ENCODE results near the gene SLC12A5. TPM values are rescaled to one million over a fixed set of nuclear protein-coding genes. Genes with fewer than 3 reads are reported as not detected.

Gene SLC12A5
- total RNA-seq, 4 donors from 2014 or later = 5.2 TPM; not detected in 3

DNA sequence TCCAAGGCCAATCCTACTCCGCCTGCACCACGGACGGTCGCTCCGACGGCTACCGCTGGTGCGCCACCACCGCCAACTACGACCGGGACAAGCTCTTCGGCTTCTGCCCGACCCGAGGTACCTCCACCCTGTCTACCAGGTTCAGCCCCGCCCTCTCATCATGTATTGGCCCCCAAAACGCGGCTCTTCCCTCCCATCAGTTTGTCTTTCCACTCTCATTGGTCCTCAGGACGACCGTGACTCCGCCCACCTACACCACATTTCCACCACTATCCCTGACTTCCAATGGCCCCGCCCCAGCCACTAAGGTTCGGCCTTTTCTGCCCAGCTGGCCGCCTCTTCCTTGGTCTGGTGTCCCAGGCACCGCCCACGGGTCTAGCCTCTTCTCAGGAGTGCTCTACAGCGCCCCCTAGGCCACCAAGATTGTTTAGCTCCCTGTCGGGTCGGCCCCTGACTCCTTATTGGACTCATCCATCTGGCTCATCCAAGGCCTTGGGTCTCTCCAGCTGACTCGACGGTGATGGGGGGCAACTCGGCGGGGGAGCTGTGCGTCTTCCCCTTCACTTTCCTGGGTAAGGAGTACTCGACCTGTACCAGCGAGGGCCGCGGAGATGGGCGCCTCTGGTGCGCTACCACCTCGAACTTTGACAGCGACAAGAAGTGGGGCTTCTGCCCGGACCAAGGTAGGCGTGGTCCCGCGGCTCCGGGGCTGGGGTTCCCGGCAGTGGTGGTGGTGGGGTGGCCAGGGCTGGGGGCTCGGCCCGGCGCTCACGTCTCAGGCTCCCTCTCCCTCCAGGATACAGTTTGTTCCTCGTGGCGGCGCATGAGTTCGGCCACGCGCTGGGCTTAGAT lies 17.2 kb upstream of the SLC12A5 start:
- Histone ChIP-seq H3K27me3 (peaks cover 0 to 99% of the 10 kb centered on the region in 2 donors), H3K36me3 (no peaks in the 10 kb centered on the region), H3K27ac (no peak overlapping the region), H3K4me1 (peaks cover 0 to 30% (median 8%) of the 10 kb centered on the region in 4 donors), H3K4me3 (no peak overlapping the region), H3K9me3 (no peaks in the 10 kb centered on the region)
- WGBS, 2 donors = 20 to 21% methylated on average over 42 to 52 of the region's 57 CpGs
- TF ChIP-seq POLR2A (IDR thresholded peaks at IDR 0.05) (no peak), EP300 (IDR thresholded peaks at IDR 0.05) (no peak)
- TF ChIP-seq, protein P1, sequence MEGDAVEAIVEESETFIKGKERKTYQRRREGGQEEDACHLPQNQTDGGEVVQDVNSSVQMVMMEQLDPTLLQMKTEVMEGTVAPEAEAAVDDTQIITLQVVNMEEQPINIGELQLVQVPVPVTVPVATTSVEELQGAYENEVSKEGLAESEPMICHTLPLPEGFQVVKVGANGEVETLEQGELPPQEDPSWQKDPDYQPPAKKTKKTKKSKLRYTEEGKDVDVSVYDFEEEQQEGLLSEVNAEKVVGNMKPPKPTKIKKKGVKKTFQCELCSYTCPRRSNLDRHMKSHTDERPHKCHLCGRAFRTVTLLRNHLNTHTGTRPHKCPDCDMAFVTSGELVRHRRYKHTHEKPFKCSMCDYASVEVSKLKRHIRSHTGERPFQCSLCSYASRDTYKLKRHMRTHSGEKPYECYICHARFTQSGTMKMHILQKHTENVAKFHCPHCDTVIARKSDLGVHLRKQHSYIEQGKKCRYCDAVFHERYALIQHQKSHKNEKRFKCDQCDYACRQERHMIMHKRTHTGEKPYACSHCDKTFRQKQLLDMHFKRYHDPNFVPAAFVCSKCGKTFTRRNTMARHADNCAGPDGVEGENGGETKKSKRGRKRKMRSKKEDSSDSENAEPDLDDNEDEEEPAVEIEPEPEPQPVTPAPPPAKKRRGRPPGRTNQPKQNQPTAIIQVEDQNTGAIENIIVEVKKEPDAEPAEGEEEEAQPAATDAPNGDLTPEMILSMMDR (IDR thresholded peaks at IDR 0.05) = no peak
- DNase-seq (ENCODE audit: low spot score in 2 of 2) = no peak

- peaks cover 0 to 30% (median 8%) of the 10 kb centered on the region in 4 donors for H3K4me1 ChIP-seq
- no peak for TF ChIP-seq POLR2A (IDR thresholded peaks at IDR 0.05)
- no peak for TF ChIP-seq EP300 (IDR thresholded peaks at IDR 0.05)
- TF ChIP-seq, protein P1 (IDR thresholded peaks at IDR 0.05) = no peak
- peaks cover 0 to 99% of the 10 kb centered on the region in 2 donors for H3K27me3 ChIP-seq
- H3K4me3 ChIP-seq = no peak overlapping the region
- H3K36me3 ChIP-seq = no peaks in the 10 kb centered on the region
- no peaks in the 10 kb centered on the region for H3K9me3 ChIP-seq
- H3K27ac ChIP-seq = no peak overlapping the region
- DNase-seq (ENCODE audit: low spot score in 2 of 2) = no peak
- 62 to 68% methylated on average over 10 of the region's 10 CpGs for WGBS, 2 donors
Observed at GRCh38 chr20:46012921-46013320, 16.1 kb upstream of the SLC12A5 start.

DNA sequence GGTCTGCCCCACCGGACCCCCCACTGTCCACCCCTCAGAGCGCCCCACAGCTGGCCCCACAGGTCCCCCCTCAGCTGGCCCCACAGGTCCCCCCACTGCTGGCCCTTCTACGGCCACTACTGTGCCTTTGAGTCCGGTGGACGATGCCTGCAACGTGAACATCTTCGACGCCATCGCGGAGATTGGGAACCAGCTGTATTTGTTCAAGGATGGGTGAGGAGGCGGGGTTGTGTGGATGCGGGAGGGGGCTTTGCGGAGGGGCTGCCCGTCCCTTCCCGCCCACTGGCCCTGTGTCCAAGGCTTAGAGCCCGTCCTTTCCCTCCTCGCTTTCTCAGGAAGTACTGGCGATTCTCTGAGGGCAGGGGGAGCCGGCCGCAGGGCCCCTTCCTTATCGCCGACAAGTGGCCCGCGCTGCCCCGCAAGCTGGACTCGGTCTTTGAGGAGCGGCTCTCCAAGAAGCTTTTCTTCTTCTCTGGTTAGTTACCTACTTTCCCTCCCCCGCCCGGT lies 15.6 kb upstream of the SLC12A5 start:
- H3K36me3 ChIP-seq = no peaks in the 10 kb centered on the region
- peaks cover 0 to 30% (median 7%) of the 10 kb centered on the region in 4 donors for H3K4me1 ChIP-seq
- no peak overlapping the region for H3K27ac ChIP-seq
- H3K4me3 ChIP-seq = no peak overlapping the region
- WGBS, 2 donors = 14 to 15% methylated on average over 22 of the region's 29 CpGs
- DNase-seq (ENCODE audit: low spot score in 2 of 2) = no peak
- no peaks in the 10 kb centered on the region for H3K9me3 ChIP-seq
- no peak for TF ChIP-seq EP300 (IDR thresholded peaks at IDR 0.05)
- TF ChIP-seq POLR2A (IDR thresholded peaks at IDR 0.05) = no peak
- TF ChIP-seq, protein P1 (IDR thresholded peaks at IDR 0.05) = no peak
- peaks cover 0 to 99% of the 10 kb centered on the region in 2 donors for H3K27me3 ChIP-seq

- H3K4me3 ChIP-seq = peak overlapping the region in 2 of 4 donors; percentile 8 to 9
- TF ChIP-seq, protein P1 (IDR thresholded peaks at IDR 0.05) = peak; percentile 61 to 92 (median 82)
- no peak for TF ChIP-seq POLR2A (IDR thresholded peaks at IDR 0.05)
- peak in 1 of 2 donors; percentile 38 for DNase-seq (ENCODE audit: low spot score in 2 of 2)
- H3K36me3 ChIP-seq = no peaks in the 10 kb centered on the region
- H3K27ac ChIP-seq = no peak overlapping the region
- peaks cover 0 to 99% of the 10 kb centered on the region in 2 donors for H3K27me3 ChIP-seq
- peaks cover 0 to 30% (median 6%) of the 10 kb centered on the region in 4 donors for H3K4me1 ChIP-seq
- H3K9me3 ChIP-seq = no peaks in the 10 kb centered on the region
- WGBS, 2 donors = 1 to 3% methylated on average over 32 to 61 of the region's 67 CpGs
Observed at GRCh38 chr20:46013829-46014516, 15.0 kb upstream of the SLC12A5 start.
